Gastrocnemius medialis (tissue), 4 donors: Measurements from ENCODE around the gene BHLHA15.

Experiments used
- CTCF ChIP-seq, 5 experiments: fragments of 450-650 bp in 3 of 5; fragments of 200-600 bp in 2 of 5; sonication (generic) in 2 of 5; IDR thresholded peaks in 4 of 5; conservative IDR thresholded peaks in 1 of 5; 1 replicate in 4 of 5; 2 replicates in 1 of 5; pipeline ENCODE4 v1.5.1; 2016 to 2019; ENCODE audit warnings: antibody characterized with exemption in 5 of 5, mild to moderate bottlenecking in 3 of 5, moderate library complexity in 3 of 5
- POLR2A ChIP-seq, 2 donors: fragments of 450-650 bp; IDR thresholded peaks; one replicate each; pipeline ENCODE4 v1.6.1; 2017; ENCODE audit warnings: antibody characterized with exemption in 2 of 2, mild to moderate bottlenecking in 2 of 2, moderate library complexity in 2 of 2

GRCh38 chr7:98178762-98179490, 32.3 kb upstream of the BHLHA15 start:
- no peak for TF ChIP-seq CTCF (IDR thresholded peaks at IDR 0.05 in 4 of 5, conservative IDR thresholded peaks at IDR 0.05 in 1 of 5)
- TF ChIP-seq POLR2A (IDR thresholded peaks at IDR 0.05): peak; percentile 40 to 62
